Ovary (tissue), 3 donors: ENCODE data around the gene TMEM30A.

Experiments
- EP300 ChIP-seq: sonication (generic); formaldehyde crosslinking; IDR thresholded peaks from one replicate; pipeline ENCODE4 v1.6.1; 2017; ENCODE audit warnings: antibody characterized with exemption
- POLR2A ChIP-seq: fragments of 450-650 bp; IDR thresholded peaks from one replicate; pipeline ENCODE4 v1.6.1; 2017; ENCODE audit warnings: antibody characterized with exemption, mild to moderate bottlenecking, moderate library complexity
- TF ChIP-seq, protein P1 (sequence below), 3 donors: fragments of 450-650 bp in 2 of 3; fragments of 200-600 bp in 1 of 3; IDR thresholded peaks; one replicate each; pipeline versions ENCODE4 v1.5.1 to v1.8.0; 2016 to 2022; ENCODE audit warnings: antibody characterized with exemption in 3 of 3, mild to moderate bottlenecking in 1 of 3
- donor health status: DM: no; HTN: no; CAD: no.

DNA sequence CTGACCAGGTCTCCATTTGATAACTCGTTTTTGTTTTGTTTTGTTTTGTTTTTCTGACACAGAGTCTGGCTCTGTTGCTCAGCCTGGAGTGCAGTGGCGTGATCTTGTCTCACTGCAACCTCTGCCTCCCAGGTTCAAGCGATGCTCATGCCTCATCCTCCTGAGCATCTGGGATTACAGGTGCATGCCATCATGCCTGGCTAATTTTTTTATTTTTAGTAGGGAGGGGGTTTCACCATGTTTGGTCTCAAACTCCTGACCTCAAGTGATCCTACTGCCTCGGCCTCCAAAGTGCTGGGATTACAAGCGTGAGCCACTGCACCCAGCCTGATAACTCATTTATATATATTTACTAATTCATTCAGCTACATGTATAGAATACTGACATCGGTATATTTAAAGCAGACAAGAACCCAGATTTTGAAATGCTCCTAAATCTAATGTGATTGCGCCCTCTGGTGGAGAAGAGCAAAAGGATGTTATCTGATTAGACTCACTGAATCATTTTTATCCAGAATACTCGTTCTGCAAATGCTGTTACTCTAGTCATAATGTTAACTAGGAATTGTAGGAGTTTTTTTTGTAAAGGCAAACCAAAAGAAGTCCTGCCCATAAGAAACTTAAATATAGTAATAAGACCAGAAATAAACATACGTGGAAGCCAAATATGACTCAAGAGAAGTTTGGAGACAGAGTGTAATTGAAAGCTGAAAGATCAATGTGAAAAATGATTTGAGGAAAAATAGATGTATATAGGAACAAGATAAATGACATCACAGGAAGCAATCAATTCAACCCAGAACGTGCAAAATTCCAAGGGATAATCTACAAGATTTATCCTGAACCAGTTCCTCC, 73.5 kb downstream of the TMEM30A start:
- TF ChIP-seq, protein P1, sequence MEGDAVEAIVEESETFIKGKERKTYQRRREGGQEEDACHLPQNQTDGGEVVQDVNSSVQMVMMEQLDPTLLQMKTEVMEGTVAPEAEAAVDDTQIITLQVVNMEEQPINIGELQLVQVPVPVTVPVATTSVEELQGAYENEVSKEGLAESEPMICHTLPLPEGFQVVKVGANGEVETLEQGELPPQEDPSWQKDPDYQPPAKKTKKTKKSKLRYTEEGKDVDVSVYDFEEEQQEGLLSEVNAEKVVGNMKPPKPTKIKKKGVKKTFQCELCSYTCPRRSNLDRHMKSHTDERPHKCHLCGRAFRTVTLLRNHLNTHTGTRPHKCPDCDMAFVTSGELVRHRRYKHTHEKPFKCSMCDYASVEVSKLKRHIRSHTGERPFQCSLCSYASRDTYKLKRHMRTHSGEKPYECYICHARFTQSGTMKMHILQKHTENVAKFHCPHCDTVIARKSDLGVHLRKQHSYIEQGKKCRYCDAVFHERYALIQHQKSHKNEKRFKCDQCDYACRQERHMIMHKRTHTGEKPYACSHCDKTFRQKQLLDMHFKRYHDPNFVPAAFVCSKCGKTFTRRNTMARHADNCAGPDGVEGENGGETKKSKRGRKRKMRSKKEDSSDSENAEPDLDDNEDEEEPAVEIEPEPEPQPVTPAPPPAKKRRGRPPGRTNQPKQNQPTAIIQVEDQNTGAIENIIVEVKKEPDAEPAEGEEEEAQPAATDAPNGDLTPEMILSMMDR (IDR thresholded peaks at IDR 0.05): peak; percentile 74 to 79 (median 74)
- TF ChIP-seq POLR2A (no peak), EP300 (no peak)
